Mesothelial cell of epicardium (in vitro differentiated cells): ENCODE data around the gene ZBTB43. TPM values are rescaled to one million over a fixed set of nuclear protein-coding genes. Genes with fewer than 3 reads are reported as not detected.

Experiments used
- DNase-seq, 2 experiments: peaks; one replicate each; pipeline ENCODE4 v3.0.0; 2021; ENCODE audit warnings: low spot score in 2 of 2; ENCODE audit not compliant: unreplicated experiment in 2 of 2
- H3K27ac Mint-ChIP-seq: 2 replicates; pipeline ENCODE4 v1.8.0; 2021; ENCODE audit warnings: mixed read lengths
- H3K27me3 Mint-ChIP-seq: 2 replicates; pipeline ENCODE4 v1.8.0; 2021; ENCODE audit warnings: low read depth, mixed read lengths
- H3K36me3 Mint-ChIP-seq: 2 replicates; pipeline ENCODE4 v1.8.0; 2021; ENCODE audit warnings: mixed read lengths
- H3K4me1 Mint-ChIP-seq: 2 replicates; pipeline ENCODE4 v1.8.0; 2021; ENCODE audit warnings: mixed read lengths
- H3K4me3 Mint-ChIP-seq: 2 replicates; pipeline ENCODE4 v1.8.0; 2021; ENCODE audit warnings: mild to moderate bottlenecking, moderate library complexity, mixed read lengths
- H3K9me3 Mint-ChIP-seq: 2 replicates; pipeline ENCODE4 v1.8.0; 2021; ENCODE audit warnings: mixed read lengths
- total RNA-seq: library from RNA; stranded (reverse); gene quantifications from 3 replicates; pipeline ENCODE4 v1.2.1, GENCODE V29; 2021
- TF ChIP-seq, protein P1 (sequence below): fragments of 200-600 bp; sonication (generic); IDR thresholded peaks from one replicate; pipeline ENCODE4 v1.5.0; 2021; ENCODE audit warnings: antibody characterized with exemption; ENCODE audit not compliant: unreplicated experiment

The ZBTB43 gene
- total RNA-seq, 1 donor from 2014 or later, result 21.4 TPM

DNA sequence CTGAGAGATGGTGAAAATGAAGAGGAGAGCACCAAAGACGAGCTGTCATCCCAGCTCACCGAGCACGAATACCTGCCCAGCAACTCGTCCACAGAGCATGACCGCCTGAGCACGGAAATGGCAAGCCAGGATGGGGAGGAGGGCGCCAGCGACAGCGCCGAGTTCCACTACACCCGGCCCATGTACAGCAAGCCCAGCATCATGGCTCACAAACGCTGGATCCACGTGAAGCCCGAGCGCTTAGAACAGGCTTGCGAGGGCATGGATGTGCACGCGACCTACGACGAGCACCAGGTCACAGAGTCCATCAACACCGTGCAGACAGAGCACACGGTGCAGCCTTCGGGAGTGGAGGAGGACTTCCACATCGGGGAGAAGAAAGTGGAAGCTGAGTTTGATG lies 28.2 kb downstream of the ZBTB43 start:
- Mint-ChIP-seq H3K9me3 (no peaks in the 10 kb centered on the region), H3K27me3 (no peaks in the 10 kb centered on the region), H3K36me3 (peaks cover 47% of the 10 kb centered on the region), H3K27ac (no peak overlapping the region), H3K4me3 (no peak overlapping the region), H3K4me1 (peaks cover 2% of the 10 kb centered on the region)
- TF ChIP-seq, protein P1, sequence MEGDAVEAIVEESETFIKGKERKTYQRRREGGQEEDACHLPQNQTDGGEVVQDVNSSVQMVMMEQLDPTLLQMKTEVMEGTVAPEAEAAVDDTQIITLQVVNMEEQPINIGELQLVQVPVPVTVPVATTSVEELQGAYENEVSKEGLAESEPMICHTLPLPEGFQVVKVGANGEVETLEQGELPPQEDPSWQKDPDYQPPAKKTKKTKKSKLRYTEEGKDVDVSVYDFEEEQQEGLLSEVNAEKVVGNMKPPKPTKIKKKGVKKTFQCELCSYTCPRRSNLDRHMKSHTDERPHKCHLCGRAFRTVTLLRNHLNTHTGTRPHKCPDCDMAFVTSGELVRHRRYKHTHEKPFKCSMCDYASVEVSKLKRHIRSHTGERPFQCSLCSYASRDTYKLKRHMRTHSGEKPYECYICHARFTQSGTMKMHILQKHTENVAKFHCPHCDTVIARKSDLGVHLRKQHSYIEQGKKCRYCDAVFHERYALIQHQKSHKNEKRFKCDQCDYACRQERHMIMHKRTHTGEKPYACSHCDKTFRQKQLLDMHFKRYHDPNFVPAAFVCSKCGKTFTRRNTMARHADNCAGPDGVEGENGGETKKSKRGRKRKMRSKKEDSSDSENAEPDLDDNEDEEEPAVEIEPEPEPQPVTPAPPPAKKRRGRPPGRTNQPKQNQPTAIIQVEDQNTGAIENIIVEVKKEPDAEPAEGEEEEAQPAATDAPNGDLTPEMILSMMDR, result no peak
- peak in 1 of 2 experiments; percentile 17 for DNase-seq

DNA sequence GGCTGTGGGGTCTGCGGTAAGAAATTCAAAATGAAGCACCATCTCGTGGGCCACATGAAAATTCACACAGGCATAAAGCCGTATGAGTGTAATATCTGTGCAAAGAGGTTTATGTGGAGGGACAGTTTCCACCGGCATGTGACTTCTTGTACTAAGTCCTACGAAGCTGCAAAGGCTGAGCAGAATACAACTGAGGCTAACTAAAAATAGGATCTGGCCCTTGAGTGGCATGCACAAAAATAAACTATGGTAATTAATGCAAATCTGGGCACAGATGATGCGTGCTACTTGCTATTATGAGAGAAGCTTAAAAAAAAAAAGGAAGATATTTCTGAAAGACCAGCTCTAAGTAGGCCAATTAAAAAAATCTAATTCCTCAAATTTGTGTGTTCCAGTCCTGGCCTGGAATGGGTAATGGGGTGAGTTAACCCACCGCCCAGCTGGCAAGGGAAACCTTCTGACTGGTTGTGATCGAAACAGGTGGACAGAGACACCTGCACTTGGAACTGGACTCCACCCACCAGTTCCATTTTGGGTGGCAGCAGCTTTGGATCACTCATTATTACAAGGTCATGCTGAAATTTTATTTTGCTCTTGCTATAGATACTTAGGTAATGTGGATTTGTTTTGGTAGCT lies 29.0 kb downstream of the ZBTB43 start:
- Mint-ChIP-seq H3K36me3 (peaks cover 46% of the 10 kb centered on the region), H3K9me3 (no peaks in the 10 kb centered on the region), H3K4me3 (no peak overlapping the region), H3K4me1 (peaks cover 2% of the 10 kb centered on the region), H3K27me3 (no peaks in the 10 kb centered on the region), H3K27ac (no peak overlapping the region)
- TF ChIP-seq, protein P1, result no peak
- no peak for DNase-seq

DNA sequence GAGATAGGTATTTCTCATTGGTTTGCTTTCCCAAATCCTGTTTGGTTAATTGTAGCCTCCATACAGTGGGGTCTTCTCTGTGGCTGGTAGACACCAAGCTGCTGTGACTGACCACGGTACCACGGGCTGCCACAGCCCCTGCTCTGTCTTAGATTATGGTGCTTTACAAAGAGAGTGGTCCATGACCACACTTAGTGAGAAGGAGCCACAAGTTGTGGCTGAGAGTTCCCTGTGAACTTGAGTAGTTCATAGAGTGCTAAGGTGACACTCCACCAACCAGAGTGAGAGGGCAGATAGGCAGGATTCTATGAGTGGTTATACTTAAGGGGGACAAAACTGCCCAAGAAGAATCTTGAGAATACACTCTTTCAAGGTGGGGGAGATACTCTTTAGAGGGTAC lies 29.8 kb downstream of the ZBTB43 start:
- H3K27ac Mint-ChIP-seq, result no peak overlapping the region
- H3K4me1 Mint-ChIP-seq, result peaks cover 10% of the 10 kb centered on the region
- DNase-seq, result no peak
- TF ChIP-seq, protein P1, result no peak
- no peak overlapping the region for H3K4me3 Mint-ChIP-seq
- H3K36me3 Mint-ChIP-seq, result peaks cover 46% of the 10 kb centered on the region
- no peaks in the 10 kb centered on the region for H3K27me3 Mint-ChIP-seq
- H3K9me3 Mint-ChIP-seq, result no peaks in the 10 kb centered on the region

DNA sequence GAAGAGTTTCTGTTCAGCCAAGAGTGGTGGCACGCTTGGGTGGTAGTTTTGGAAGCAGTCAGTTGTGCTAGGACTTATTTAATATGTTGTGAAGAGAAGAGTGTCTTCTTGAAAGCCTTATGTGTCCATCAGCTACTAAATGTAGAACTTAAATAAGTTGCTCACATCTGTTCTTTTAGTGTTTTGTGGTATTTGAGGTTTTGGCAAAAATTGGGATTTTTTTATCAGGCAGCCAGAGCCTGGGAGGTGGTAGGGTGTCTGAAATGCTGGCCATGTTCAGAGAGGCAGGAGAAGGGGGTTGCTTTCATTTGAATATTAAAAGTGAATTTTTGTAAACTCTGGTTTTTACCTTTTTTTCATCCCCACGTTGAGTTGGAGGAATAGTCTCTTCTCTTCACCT lies 31.4 kb downstream of the ZBTB43 start:
- Mint-ChIP-seq H3K36me3 (peaks cover 38% of the 10 kb centered on the region), H3K9me3 (no peaks in the 10 kb centered on the region), H3K27ac (no peak overlapping the region), H3K4me3 (no peak overlapping the region), H3K27me3 (no peaks in the 10 kb centered on the region), H3K4me1 (peaks cover 16% of the 10 kb centered on the region)
- no peak for DNase-seq
- TF ChIP-seq, protein P1, result no peak

DNA sequence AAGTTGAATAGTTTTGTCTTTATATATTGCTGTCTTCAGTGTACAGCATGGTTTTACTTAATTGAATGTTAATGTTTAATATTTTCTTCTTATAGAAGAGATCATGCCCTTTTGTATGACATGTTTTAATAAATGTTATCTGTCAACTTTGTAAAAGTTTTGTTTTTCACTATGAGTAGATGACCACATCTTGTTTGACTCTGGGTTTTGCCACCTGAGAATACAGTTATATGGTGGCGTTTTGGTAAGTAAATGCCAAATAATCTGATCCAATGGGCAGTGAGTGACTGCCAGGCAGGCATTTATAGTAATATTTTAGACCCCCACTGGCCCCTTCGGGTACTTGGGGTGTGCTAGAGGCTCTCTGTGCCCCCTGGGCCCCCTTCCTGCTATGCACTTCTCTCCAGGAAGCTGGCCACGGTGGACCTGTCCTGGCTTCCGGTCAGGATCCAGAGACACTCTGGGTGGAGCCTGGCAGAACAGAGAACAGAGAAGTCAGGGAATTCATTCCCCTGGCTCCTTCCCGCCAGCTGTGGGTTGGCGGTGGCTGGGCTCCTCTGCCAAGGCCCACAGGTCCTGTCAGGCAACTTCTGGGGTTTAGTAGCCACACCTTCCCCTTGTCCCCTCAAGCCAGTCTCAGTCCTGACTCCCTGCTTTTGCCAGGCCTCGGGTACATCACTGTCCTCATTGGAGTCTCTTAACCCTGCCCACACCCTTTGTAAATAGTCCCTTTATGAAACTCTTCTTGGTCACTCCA lies 33.4 kb downstream of the ZBTB43 start:
- peak in 1 of 2 experiments; percentile 27 for DNase-seq
- peaks cover 25% of the 10 kb centered on the region for H3K4me1 Mint-ChIP-seq
- TF ChIP-seq, protein P1, result no peak
- no peaks in the 10 kb centered on the region for H3K9me3 Mint-ChIP-seq
- peak overlapping the region; percentile 64 for H3K27ac Mint-ChIP-seq
- H3K36me3 Mint-ChIP-seq, result peaks cover 27% of the 10 kb centered on the region
- H3K4me3 Mint-ChIP-seq, result no peak overlapping the region
- no peaks in the 10 kb centered on the region for H3K27me3 Mint-ChIP-seq
